ENCODE results near the gene SLC28A2.

The SLC28A2 gene, protein sequence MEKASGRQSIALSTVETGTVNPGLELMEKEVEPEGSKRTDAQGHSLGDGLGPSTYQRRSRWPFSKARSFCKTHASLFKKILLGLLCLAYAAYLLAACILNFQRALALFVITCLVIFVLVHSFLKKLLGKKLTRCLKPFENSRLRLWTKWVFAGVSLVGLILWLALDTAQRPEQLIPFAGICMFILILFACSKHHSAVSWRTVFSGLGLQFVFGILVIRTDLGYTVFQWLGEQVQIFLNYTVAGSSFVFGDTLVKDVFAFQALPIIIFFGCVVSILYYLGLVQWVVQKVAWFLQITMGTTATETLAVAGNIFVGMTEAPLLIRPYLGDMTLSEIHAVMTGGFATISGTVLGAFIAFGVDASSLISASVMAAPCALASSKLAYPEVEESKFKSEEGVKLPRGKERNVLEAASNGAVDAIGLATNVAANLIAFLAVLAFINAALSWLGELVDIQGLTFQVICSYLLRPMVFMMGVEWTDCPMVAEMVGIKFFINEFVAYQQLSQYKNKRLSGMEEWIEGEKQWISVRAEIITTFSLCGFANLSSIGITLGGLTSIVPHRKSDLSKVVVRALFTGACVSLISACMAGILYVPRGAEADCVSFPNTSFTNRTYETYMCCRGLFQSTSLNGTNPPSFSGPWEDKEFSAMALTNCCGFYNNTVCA

GRCh38 chr15:45251888-45252287, at the start of gene SLC28A2:
Gene SLC28A2 (plus strand): TSS chr15:45252234. CDS start chr15:45253216, 982 bp downstream.
- Histone ChIP-seq H3K36me3 (ENCODE audit: control insufficient read depth, insufficient read depth, low read length) (no peaks in the 10 kb centered on the region), H3K4me3 (ENCODE audit: low read length) (no peak within 1 kb of the TSS), H3K27ac (ENCODE audit: low read depth, low read length) (no peak within 1 kb of the TSS), H3K27me3 (ENCODE audit: control insufficient read depth, insufficient read depth, low read length) (no peaks in the 10 kb centered on the region), H3K4me1 (ENCODE audit: control insufficient read depth, insufficient read depth, low read length) (no peaks in the 10 kb centered on the region), H3K9ac (ENCODE audit: low read length) (no peak within 1 kb of the TSS)

GRCh38 chr15:45203182-45203581, 48.9 kb upstream of the SLC28A2 start:
- Histone ChIP-seq H3K27ac (ENCODE audit: low read depth, low read length) (no peak overlapping the region), H3K27me3 (ENCODE audit: control insufficient read depth, insufficient read depth, low read length) (no peaks in the 10 kb centered on the region), H3K36me3 (ENCODE audit: control insufficient read depth, insufficient read depth, low read length) (no peaks in the 10 kb centered on the region), H3K4me3 (ENCODE audit: low read length) (no peak overlapping the region), H3K4me1 (ENCODE audit: control insufficient read depth, insufficient read depth, low read length) (peaks cover 3% of the 10 kb centered on the region), H3K9ac (ENCODE audit: low read length) (no peak overlapping the region)

- Histone ChIP-seq H3K27ac (ENCODE audit: low read depth, low read length) (no peak overlapping the region), H3K27me3 (ENCODE audit: control insufficient read depth, insufficient read depth, low read length) (no peaks in the 10 kb centered on the region), H3K4me1 (ENCODE audit: control insufficient read depth, insufficient read depth, low read length) (no peaks in the 10 kb centered on the region), H3K9ac (ENCODE audit: low read length) (no peak overlapping the region), H3K4me3 (ENCODE audit: low read length) (no peak overlapping the region), H3K36me3 (ENCODE audit: control insufficient read depth, insufficient read depth, low read length) (no peaks in the 10 kb centered on the region)
These were observed 46.8 kb upstream of the SLC28A2 start for GRCh38 chr15:45205192-45205591.

DNA sequence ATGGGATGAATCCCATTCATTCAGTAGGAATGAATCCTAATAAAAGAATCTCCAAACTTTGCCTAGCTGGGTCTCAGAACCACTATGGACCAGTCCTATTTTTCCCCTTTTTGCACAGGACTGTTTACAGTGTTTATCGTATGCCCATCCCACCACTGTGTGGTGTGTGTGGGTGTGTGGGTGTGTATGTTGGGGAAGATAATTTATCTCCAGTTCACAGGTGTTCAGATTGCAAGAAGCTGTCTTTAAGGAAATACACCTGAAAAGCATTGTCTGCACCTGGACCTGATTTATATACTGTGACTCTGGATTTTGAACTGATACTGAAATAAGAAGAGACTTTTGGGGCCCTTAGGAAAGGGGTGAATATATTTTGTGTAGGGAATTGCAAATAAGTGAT, 39.5 kb upstream of the SLC28A2 start:
- Histone ChIP-seq H3K4me1 (ENCODE audit: control insufficient read depth, insufficient read depth, low read length) (no peaks in the 10 kb centered on the region), H3K9ac (ENCODE audit: low read length) (no peak overlapping the region), H3K27me3 (ENCODE audit: control insufficient read depth, insufficient read depth, low read length) (no peaks in the 10 kb centered on the region), H3K36me3 (ENCODE audit: control insufficient read depth, insufficient read depth, low read length) (no peaks in the 10 kb centered on the region), H3K4me3 (ENCODE audit: low read length) (no peak overlapping the region), H3K27ac (ENCODE audit: low read depth, low read length) (no peak overlapping the region)

GRCh38 chr15:45221053-45221599, 30.9 kb upstream of the SLC28A2 start:
- H3K27ac ChIP-seq (ENCODE audit: low read depth, low read length), result no peak overlapping the region
- H3K36me3 ChIP-seq (ENCODE audit: control insufficient read depth, insufficient read depth, low read length), result no peaks in the 10 kb centered on the region
- H3K9ac ChIP-seq (ENCODE audit: low read length), result no peak overlapping the region
- no peak overlapping the region for H3K4me3 ChIP-seq (ENCODE audit: low read length)
- no peaks in the 10 kb centered on the region for H3K4me1 ChIP-seq (ENCODE audit: control insufficient read depth, insufficient read depth, low read length)
- H3K27me3 ChIP-seq (ENCODE audit: control insufficient read depth, insufficient read depth, low read length), result no peaks in the 10 kb centered on the region

DNA sequence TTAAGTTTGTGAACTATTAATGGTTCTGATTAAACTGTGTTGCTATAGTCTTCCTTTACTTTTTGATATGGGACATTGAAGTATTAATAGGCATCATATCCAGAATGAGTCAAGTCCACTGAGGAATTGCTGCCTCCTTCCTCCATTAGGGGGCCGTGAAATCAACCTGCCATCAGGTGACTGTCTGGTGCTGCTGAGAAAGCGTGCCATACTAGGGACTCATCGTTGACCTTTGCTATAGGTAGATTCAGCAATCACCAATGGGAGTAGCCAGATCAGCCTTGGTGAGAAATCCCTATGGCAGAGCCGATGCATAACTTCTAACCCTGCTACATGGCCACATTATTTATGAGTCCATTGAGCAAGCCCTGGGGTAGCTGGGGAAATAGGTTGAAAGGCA, 30.1 kb upstream of the SLC28A2 start:
- no peaks in the 10 kb centered on the region for H3K36me3 ChIP-seq (ENCODE audit: control insufficient read depth, insufficient read depth, low read length)
- no peak overlapping the region for H3K27ac ChIP-seq (ENCODE audit: low read depth, low read length)
- H3K4me3 ChIP-seq (ENCODE audit: low read length), result no peak overlapping the region
- no peaks in the 10 kb centered on the region for H3K4me1 ChIP-seq (ENCODE audit: control insufficient read depth, insufficient read depth, low read length)
- H3K9ac ChIP-seq (ENCODE audit: low read length), result no peak overlapping the region
- no peaks in the 10 kb centered on the region for H3K27me3 ChIP-seq (ENCODE audit: control insufficient read depth, insufficient read depth, low read length)

DNA sequence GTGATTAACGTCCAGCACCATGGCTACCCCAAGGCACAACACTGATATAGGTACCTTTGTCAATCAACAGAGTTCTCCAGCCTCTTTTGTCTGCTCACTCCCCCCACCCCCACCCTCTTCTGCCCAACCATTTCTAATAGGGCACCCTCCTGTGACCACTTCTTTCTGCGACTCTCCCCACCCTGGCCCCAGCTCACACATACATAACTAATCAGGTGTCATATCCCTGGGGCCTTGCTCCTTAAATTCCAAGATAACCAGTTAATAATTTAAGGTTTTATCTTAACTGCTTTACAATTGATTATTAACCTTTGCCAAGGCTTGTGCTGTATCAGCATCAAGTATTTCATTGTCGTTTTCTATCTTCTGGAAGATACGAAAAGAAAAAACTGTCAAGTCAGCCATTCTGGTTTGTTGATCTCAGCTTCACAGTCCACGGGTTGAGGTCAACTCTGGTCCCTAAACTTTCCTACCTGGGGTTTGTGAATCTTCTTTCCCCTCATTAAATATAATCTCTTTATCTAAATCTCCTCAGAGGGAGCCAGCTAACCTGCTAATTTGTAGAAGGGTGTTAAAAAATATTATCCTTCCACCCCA, 27.3 kb upstream of the SLC28A2 start:
- H3K9ac ChIP-seq (ENCODE audit: low read length), result no peak overlapping the region
- H3K4me3 ChIP-seq (ENCODE audit: low read length), result no peak overlapping the region
- no peaks in the 10 kb centered on the region for H3K36me3 ChIP-seq (ENCODE audit: control insufficient read depth, insufficient read depth, low read length)
- H3K27ac ChIP-seq (ENCODE audit: low read depth, low read length), result no peak overlapping the region
- no peaks in the 10 kb centered on the region for H3K27me3 ChIP-seq (ENCODE audit: control insufficient read depth, insufficient read depth, low read length)
- no peaks in the 10 kb centered on the region for H3K4me1 ChIP-seq (ENCODE audit: control insufficient read depth, insufficient read depth, low read length)

- no peaks in the 10 kb centered on the region for H3K36me3 ChIP-seq (ENCODE audit: control insufficient read depth, insufficient read depth, low read length)
- H3K4me3 ChIP-seq (ENCODE audit: low read length), result no peak overlapping the region
- no peaks in the 10 kb centered on the region for H3K4me1 ChIP-seq (ENCODE audit: control insufficient read depth, insufficient read depth, low read length)
- no peak overlapping the region for H3K27ac ChIP-seq (ENCODE audit: low read depth, low read length)
- H3K9ac ChIP-seq (ENCODE audit: low read length), result no peak overlapping the region
- no peaks in the 10 kb centered on the region for H3K27me3 ChIP-seq (ENCODE audit: control insufficient read depth, insufficient read depth, low read length)
These were observed 26.3 kb upstream of the SLC28A2 start for GRCh38 chr15:45225506-45226273.

GRCh38 chr15:45228931-45229330, 23.1 kb upstream of the SLC28A2 start:
- Histone ChIP-seq H3K27me3 (ENCODE audit: control insufficient read depth, insufficient read depth, low read length) (no peaks in the 10 kb centered on the region), H3K36me3 (ENCODE audit: control insufficient read depth, insufficient read depth, low read length) (no peaks in the 10 kb centered on the region), H3K4me3 (ENCODE audit: low read length) (no peak overlapping the region), H3K9ac (ENCODE audit: low read length) (no peak overlapping the region), H3K4me1 (ENCODE audit: control insufficient read depth, insufficient read depth, low read length) (no peaks in the 10 kb centered on the region), H3K27ac (ENCODE audit: low read depth, low read length) (no peak overlapping the region)

GRCh38 chr15:45230245-45230965, 21.6 kb upstream of the SLC28A2 start:
- no peaks in the 10 kb centered on the region for H3K4me1 ChIP-seq (ENCODE audit: control insufficient read depth, insufficient read depth, low read length)
- H3K36me3 ChIP-seq (ENCODE audit: control insufficient read depth, insufficient read depth, low read length), result no peaks in the 10 kb centered on the region
- no peak overlapping the region for H3K27ac ChIP-seq (ENCODE audit: low read depth, low read length)
- no peak overlapping the region for H3K4me3 ChIP-seq (ENCODE audit: low read length)
- H3K9ac ChIP-seq (ENCODE audit: low read length), result no peak overlapping the region
- H3K27me3 ChIP-seq (ENCODE audit: control insufficient read depth, insufficient read depth, low read length), result no peaks in the 10 kb centered on the region

DNA sequence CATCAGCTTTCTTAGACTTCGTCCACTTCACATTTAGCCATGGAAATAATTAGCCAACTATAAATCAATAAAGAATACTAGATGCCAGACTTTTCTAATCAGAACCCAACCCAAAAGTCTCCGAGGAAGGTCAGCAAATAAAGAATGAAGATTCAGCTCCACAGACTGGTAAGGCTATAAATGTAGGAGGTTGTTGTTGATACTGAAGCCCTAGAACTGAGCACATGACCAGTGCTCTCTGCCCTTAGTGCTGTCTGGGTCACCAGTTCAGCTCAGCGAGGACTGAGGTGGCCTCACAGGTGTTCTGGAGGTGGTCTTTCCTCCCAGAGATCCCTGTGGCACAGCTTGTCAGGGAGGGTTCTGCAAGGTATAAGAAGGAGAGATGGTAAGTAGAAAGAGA, 20.9 kb upstream of the SLC28A2 start:
- no peaks in the 10 kb centered on the region for H3K36me3 ChIP-seq (ENCODE audit: control insufficient read depth, insufficient read depth, low read length)
- H3K27ac ChIP-seq (ENCODE audit: low read depth, low read length), result no peak overlapping the region
- H3K9ac ChIP-seq (ENCODE audit: low read length), result no peak overlapping the region
- H3K4me3 ChIP-seq (ENCODE audit: low read length), result no peak overlapping the region
- no peaks in the 10 kb centered on the region for H3K27me3 ChIP-seq (ENCODE audit: control insufficient read depth, insufficient read depth, low read length)
- no peaks in the 10 kb centered on the region for H3K4me1 ChIP-seq (ENCODE audit: control insufficient read depth, insufficient read depth, low read length)
